Vagina (tissue), 2 donors: ENCODE data around the gene KIF3C. TPM values are rescaled to one million over a fixed set of nuclear protein-coding genes. Genes with fewer than 3 reads are reported as not detected.

Experiments used
- DNase-seq, 2 donors: peaks; one replicate each; pipeline ENCODE4 v3.0.0-alpha.2; 2017; ENCODE audit errors: extremely low spot score in 2 of 2
- H3K27ac ChIP-seq: fragments of 200-600 bp; sonication (generic); one replicate; pipeline ENCODE4 v1.5.1; 2019
- H3K27me3 ChIP-seq: fragments of 200-600 bp; sonication (generic); one replicate; pipeline ENCODE4 v1.5.1; 2019
- H3K36me3 ChIP-seq, 2 donors: fragments of 200-600 bp; sonication (generic); one replicate each; pipeline ENCODE4 v1.5.1; 2017 to 2019
- H3K4me1 ChIP-seq: fragments of 200-600 bp; sonication (generic); one replicate; pipeline ENCODE4 v1.5.1; 2019
- H3K4me3 ChIP-seq, 2 donors: fragments of 200-600 bp; sonication (generic); 1 replicate in 1 of 2; 2 replicates in 1 of 2; pipeline ENCODE4 v1.5.1; 2016 to 2019
- H3K9me3 ChIP-seq: fragments of 200-600 bp; sonication (generic); one replicate; pipeline ENCODE4 v1.5.1; 2019
- CTCF ChIP-seq, 3 experiments: fragments of 450-650 bp in 2 of 3; fragments of 200-600 bp in 1 of 3; sonication (generic) in 1 of 3; IDR thresholded peaks; one replicate each; pipeline ENCODE4 v1.5.1; 2017 to 2019; ENCODE audit warnings: antibody characterized with exemption in 3 of 3, mild to moderate bottlenecking in 2 of 3, moderate library complexity in 2 of 3
- POLR2A ChIP-seq, 2 donors: fragments of 450-650 bp; IDR thresholded peaks; one replicate each; pipeline ENCODE4 v1.6.1; 2017; ENCODE audit warnings: antibody characterized with exemption in 2 of 2, mild to moderate bottlenecking in 2 of 2, moderate library complexity in 2 of 2
- POLR2AphosphoS5 ChIP-seq, 2 donors: sonication (generic); formaldehyde crosslinking; IDR thresholded peaks; one replicate each; pipeline ENCODE4 v1.9.0; 2017; ENCODE audit warnings: antibody characterized with exemption in 2 of 2, mild to moderate bottlenecking in 2 of 2, low read depth in 1 of 2; ENCODE audit not compliant: insufficient read depth in 1 of 2
- intact Hi-C: fragments of 100-400 bp; cut with DNase I; formaldehyde crosslinking; loops from one replicate; pipeline ENCODE4 v1.15.1; 2023
- total RNA-seq: library from RNA; depleted of rRNA; stranded (reverse); fragments of >200 nt; gene quantifications from one replicate; pipeline ENCODE4 v1.2.3, GENCODE V29; 2016

Gene KIF3C
- total RNA-seq, 1 donor from 2014 or later = 9.3 TPM

DNA sequence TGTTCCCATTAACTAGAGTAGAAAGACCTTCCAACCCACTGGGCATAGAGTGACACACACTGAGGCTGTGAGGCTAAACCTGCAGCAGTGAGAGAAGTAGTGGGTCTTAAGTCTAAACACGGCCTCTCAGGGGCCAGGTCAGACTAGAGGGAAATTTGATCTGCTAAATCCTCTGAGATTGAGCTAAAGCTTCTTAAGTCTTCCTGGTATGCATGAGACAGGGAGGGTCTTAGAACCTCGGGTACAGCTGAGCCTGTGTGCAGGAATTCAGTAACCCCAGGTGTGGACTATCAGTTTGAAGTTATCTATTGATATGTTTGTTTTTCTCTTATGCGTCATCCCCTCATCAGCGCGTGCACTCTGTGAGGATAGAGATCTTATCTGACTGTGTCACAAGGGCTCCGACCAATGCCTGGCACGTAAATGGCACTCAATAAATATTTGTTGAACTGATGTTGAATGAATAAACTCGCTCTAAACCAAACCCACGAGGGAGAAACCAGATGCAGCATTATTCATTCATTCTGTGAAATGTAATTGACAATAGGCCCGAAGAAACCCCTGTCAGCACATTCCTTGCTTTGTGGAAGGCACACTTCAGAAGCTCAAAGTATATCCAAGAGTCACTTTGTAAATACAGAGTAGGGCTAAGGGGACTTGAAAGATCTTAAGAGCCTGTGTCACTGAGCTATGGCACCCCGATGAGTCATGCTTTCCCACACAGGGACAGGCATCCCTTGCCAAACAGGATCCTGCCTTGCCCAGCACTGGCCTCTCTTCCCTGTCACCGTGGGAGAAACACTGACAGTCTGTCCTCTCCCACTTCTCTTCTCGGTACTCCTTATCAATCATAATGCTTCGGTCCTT lies 29.9 kb upstream of the KIF3C start:
- Histone ChIP-seq H3K27me3 (no peaks in the 10 kb centered on the region), H3K27ac (no peak overlapping the region), H3K36me3 (no peaks in the 10 kb centered on the region), H3K9me3 (no peaks in the 10 kb centered on the region), H3K4me3 (no peak overlapping the region), H3K4me1 (peaks cover 20% of the 10 kb centered on the region)
- no peak for DNase-seq
- TF ChIP-seq POLR2AphosphoS5 (IDR thresholded peaks at IDR 0.05; ENCODE audit: insufficient read depth in 1 of 2, low read depth in 1 of 2) = peak in 1 of 2 donors; percentile 24
- no peak for TF ChIP-seq CTCF (IDR thresholded peaks at IDR 0.05)
- no peak for TF ChIP-seq POLR2A (IDR thresholded peaks at IDR 0.05)
- intact Hi-C loops = no loop called here

DNA sequence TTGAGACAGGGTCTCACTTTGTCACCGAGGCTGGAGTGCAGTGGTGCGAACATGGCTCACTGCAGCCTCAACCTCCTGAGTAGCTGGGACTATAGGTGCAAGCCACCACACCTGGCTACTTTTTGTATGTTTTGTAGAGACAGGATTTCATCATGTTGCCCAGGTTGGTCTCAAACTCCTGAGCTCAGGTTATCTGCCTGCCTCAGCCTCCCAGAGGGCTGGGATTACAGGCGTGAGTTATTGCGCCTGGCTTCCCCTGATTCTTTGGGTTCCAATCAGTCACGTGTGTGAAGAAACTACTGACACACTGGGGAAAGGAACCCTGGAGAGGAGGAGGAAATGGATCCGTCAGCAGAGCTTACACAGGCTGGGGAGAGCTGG lies 29.3 kb upstream of the KIF3C start:
- no peak for DNase-seq
- Histone ChIP-seq H3K36me3 (no peaks in the 10 kb centered on the region), H3K27ac (no peak overlapping the region), H3K4me3 (no peak overlapping the region), H3K27me3 (no peaks in the 10 kb centered on the region), H3K4me1 (peaks cover 20% of the 10 kb centered on the region), H3K9me3 (no peaks in the 10 kb centered on the region)
- intact Hi-C loops = no loop called here
- TF ChIP-seq POLR2AphosphoS5 (IDR thresholded peaks at IDR 0.05; ENCODE audit: insufficient read depth in 1 of 2, low read depth in 1 of 2) = no peak
- TF ChIP-seq POLR2A (IDR thresholded peaks at IDR 0.05) = no peak
- TF ChIP-seq CTCF (IDR thresholded peaks at IDR 0.05) = no peak

DNA sequence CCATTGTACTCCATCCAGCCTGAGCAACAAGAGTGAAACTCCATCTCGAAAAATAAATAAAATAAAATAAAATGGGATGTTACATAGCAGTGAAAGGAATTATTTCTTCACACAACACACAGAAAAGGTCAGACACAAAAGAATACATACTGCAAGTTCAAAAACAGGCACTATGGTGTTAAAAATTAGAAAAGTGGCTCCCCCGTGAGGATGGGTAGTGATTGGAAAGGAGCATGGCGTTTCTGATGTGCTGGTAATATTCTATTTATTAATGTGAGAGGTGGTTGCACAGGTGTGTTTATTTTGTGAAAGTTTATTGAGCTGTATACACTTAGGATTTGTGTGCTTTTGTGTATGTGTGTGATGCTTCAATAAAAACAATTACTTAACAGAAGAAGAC lies 28.6 kb upstream of the KIF3C start:
- H3K27ac ChIP-seq = no peak overlapping the region

DNA sequence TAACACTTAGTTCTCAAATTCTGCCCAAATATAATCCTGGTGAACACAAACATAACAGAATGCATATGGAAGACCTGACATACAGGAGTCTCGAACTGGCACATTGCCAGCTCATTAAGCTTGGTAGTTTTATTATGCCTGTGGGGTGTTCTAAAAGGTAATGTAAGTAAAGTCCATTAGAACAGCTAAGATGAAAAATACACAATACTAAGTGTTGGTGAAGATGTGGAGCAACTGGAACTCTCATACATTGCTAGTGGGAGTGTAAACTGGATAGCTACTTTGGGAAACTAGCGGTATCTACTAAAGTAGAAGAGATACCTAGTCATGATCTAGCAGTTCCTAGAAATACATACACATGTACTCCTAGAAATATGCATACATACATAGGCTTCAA lies 27.3 kb upstream of the KIF3C start:
- DNase-seq = no peak
- Histone ChIP-seq H3K27me3 (no peaks in the 10 kb centered on the region), H3K36me3 (no peaks in the 10 kb centered on the region), H3K4me1 (peaks cover 20% of the 10 kb centered on the region), H3K27ac (no peak overlapping the region), H3K9me3 (no peaks in the 10 kb centered on the region), H3K4me3 (no peak overlapping the region)
- no peak for TF ChIP-seq POLR2AphosphoS5 (IDR thresholded peaks at IDR 0.05; ENCODE audit: insufficient read depth in 1 of 2, low read depth in 1 of 2)
- no peak for TF ChIP-seq POLR2A (IDR thresholded peaks at IDR 0.05)
- no peak for TF ChIP-seq CTCF (IDR thresholded peaks at IDR 0.05)
- intact Hi-C loops = no loop called here

More for the DNA sequence above, 28.6 kb upstream of the KIF3C start:
- TF ChIP-seq POLR2AphosphoS5 (IDR thresholded peaks at IDR 0.05; ENCODE audit: insufficient read depth in 1 of 2, low read depth in 1 of 2) (no peak), CTCF (IDR thresholded peaks at IDR 0.05) (no peak), POLR2A (IDR thresholded peaks at IDR 0.05) (no peak)
- no peaks in the 10 kb centered on the region for H3K9me3 ChIP-seq
- peaks cover 20% of the 10 kb centered on the region for H3K4me1 ChIP-seq
- intact Hi-C loops = no loop called here
- no peaks in the 10 kb centered on the region for H3K36me3 ChIP-seq
- no peaks in the 10 kb centered on the region for H3K27me3 ChIP-seq
- no peak for DNase-seq
- no peak overlapping the region for H3K4me3 ChIP-seq
